AG09309 (cell line): ENCODE data around the gene RNF213.
"Not testable (repeated sequence)": the region's sequence is repeated elsewhere in the genome, so short reads cannot be mapped to it uniquely, and the experiment has no call there.

ENCODE experiments used
- DNase-seq: peaks from one replicate; pipeline ENCODE4 v3.0.0-alpha.2; 2010; ENCODE audit warnings: low read depth
- H3K4me3 ChIP-seq: 2 replicates; pipeline ENCODE4 v1.5.1; 2011; ENCODE audit warnings: mild to moderate bottlenecking, low read depth, low read length, moderate library complexity; ENCODE audit not compliant: control insufficient read depth
- CTCF ChIP-seq: IDR thresholded peaks from 2 replicates; pipeline ENCODE4 v1.5.1; 2011; ENCODE audit warnings: mild to moderate bottlenecking, low read depth, low read length, inconsistent platforms; ENCODE audit not compliant: insufficient read depth, control insufficient read depth; ENCODE audit errors: missing control alignments

Gene RNF213

GRCh38 chr17:80295146-80295545 lies 34.5 kb downstream of the RNF213 start:
- no peak overlapping the region for H3K4me3 ChIP-seq
- no peak for TF ChIP-seq CTCF
- no peak for DNase-seq

- no peak overlapping the region for H3K4me3 ChIP-seq
- TF ChIP-seq CTCF: no peak
- DNase-seq: no peak
Observed at GRCh38 chr17:80295559-80295958, 34.9 kb downstream of the RNF213 start.

GRCh38 chr17:80296221-80296620 lies 35.6 kb downstream of the RNF213 start:
- H3K4me3 ChIP-seq: no peak overlapping the region
- no peak for DNase-seq
- TF ChIP-seq CTCF: no peak

DNA sequence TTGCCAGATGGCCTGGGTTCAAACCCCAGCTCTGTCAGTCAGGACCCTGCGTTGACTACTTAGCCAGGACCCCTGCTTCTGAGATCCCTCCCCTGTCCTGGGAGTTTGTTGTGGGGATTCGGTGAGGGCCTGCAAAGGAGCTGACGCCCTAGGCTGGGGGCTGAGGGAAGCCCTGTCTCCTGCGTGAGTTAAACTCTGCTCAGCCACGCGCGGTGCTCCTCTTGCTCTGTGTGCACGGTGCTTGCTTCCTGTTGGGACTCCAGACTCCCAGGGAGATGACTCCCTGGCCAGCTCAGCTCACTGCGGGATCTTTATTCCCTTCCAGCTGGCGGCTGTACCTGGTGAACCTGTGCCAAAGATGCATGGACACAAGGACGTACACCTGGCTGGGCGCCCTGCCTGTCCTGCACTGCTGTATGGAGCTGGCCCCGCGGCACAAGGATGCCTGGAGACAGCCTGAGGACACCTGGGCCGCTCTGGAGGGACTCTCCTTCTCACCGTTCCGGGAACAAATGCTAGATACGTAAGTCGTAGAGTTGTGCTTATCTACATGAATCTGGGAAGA lies 37.4 kb downstream of the RNF213 start:
- DNase-seq: no peak
- H3K4me3 ChIP-seq: no peak overlapping the region
- no peak for TF ChIP-seq CTCF

DNA sequence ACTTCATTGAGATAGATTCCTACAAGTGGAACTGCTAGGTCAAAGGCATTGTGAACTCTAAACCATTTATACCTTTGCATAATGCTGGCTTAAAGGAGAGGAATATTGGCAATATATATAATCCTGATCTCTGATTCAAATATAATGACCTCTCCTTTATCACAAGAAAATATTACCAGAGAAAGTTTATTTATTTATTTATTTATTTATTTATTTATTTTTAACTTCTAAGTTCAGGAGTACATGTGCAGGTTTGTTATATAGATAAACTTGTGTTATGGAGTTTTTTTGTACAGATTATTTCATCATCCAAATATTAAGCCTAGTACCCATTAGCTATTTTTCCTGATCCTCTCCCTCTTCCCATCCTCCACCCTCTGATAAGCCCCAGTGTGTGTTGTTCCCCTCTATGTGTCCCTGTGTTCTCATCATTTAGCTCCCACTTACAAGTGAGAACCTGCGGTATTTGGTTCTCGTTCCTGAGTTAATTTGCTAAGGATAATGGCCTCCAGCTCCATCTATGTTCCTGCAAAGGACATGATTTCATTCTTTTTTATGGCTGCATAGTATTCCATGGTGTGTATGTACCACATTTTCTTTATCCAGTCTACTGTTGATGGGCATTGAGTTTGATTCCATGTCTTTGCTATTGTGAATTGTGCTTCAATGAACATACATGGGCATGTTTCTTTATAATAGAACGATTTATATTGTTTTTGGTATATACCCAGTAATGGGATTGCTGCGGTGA lies 38.9 kb downstream of the RNF213 start:
- H3K4me3 ChIP-seq, DNase-seq: not testable (repeated sequence)

GRCh38 chr17:80300756-80301155 lies 40.1 kb downstream of the RNF213 start:
- DNase-seq, H3K4me3 ChIP-seq: not testable (repeated sequence)

DNA sequence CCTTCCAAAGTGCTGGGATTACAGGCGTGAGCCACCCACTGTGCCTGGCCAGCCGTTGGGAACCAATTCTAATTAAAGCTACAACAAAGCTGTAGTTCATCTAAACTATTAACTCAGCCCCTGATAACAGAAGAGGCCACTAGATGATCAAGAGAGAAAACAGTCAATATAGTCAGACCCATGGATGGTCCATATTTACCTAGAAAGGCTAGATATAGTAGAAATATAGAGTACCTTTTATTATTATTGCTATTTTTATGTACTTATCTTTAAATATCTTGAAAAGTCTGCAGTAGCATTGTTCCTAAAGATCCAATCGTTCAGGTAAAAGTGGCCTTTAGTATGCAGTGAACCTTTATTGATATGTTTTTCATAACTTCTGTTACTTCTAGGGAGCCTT lies 43.2 kb downstream of the RNF213 start:
- no peak for TF ChIP-seq CTCF
- no peak for DNase-seq
- H3K4me3 ChIP-seq: no peak overlapping the region
